Heart right ventricle (tissue), 16 donors: Measurements from ENCODE around the gene SPTBN5. TPM values are rescaled to one million over a fixed set of nuclear protein-coding genes. Genes with fewer than 3 reads are reported as not detected.

ENCODE experiments used
- ATAC-seq, 8 donors: fragments of 200-7000 bp; cut with Tn5 transposase; one replicate each; pipeline ENCODE4 v1.9.1; 2020; ENCODE audit warnings: mild to moderate bottlenecking in 8 of 8, moderate library complexity in 8 of 8, moderate number of reproducible peaks in 1 of 8
- DNase-seq, 2 donors: peaks; one replicate each; pipeline ENCODE4 v3.0.0-alpha.2; 2020
- H3K27ac ChIP-seq, 10 donors: fragments of 200-600 bp; sonication (generic) in 2 of 10; one replicate each; pipeline versions ENCODE4 v1.5.0 to v1.8.0; 2020 to 2022; ENCODE audit warnings: mild to moderate bottlenecking in 3 of 10
- H3K27me3 ChIP-seq, 7 donors: fragments of 200-600 bp; one replicate each; pipeline ENCODE4 v1.8.0; 2021 to 2022; ENCODE audit warnings: mild to moderate bottlenecking in 2 of 7
- H3K36me3 ChIP-seq, 9 donors: fragments of 200-600 bp; sonication (generic) in 1 of 9; one replicate each; pipeline versions ENCODE4 v1.5.0 to v1.8.0; 2020 to 2022; ENCODE audit warnings: mild to moderate bottlenecking in 2 of 9
- H3K4me1 ChIP-seq, 9 donors: fragments of 200-600 bp; sonication (generic) in 1 of 9; one replicate each; pipeline versions ENCODE4 v1.5.0 to v1.8.0; 2020 to 2022; ENCODE audit warnings: mild to moderate bottlenecking in 4 of 9
- H3K4me3 ChIP-seq, 10 donors: fragments of 200-600 bp; sonication (generic) in 2 of 10; one replicate each; pipeline versions ENCODE4 v1.5.0 to v1.8.0; 2020 to 2022; ENCODE audit warnings: mild to moderate bottlenecking in 7 of 10, moderate library complexity in 2 of 10
- H3K9me3 ChIP-seq, 11 donors: fragments of 200-600 bp in 10 of 11; sonication (generic) in 2 of 11; one replicate each; pipeline versions ENCODE4 v1.5.0 to v1.8.0; 2013 to 2022; ENCODE audit warnings: mild to moderate bottlenecking in 2 of 11, control low read depth in 1 of 11, moderate library complexity in 1 of 11
- WGBS, 2 donors: extraction: QIAGEN DNeasy Blood & Tissue Kit; methylation state at CpG; one replicate each; pipeline ENCODE4 v1.1.7; 2013; ENCODE audit warnings: inconsistent platforms in 1 of 2; 5-methylcytosine and 5-hydroxymethylcytosine counted together
- intact Hi-C, 10 donors: fragments of 100-400 bp; cut with DNase I; formaldehyde crosslinking; loops; one replicate each; pipeline versions ENCODE4 v1.11.1 to v1.14.2; 2022
- polyA plus RNA-seq, 2 donors: library from polyadenylated mRNA; stranded (reverse); fragments of 200-250 nt; gene quantifications; one replicate each; pipeline ENCODE4 v1.2.3, GENCODE V29; 2013
- total RNA-seq, 10 donors: library from RNA; stranded (reverse); fragmentation: NEBNext Ultra II Directional in 3 of 10; extraction: Animal tissue kit (Norgen Biotek cat#: 25700) in 3 of 10; gene quantifications; one replicate each; pipeline versions ENCODE4 v1.2.1 to v1.2.4, GENCODE V29; 2021 to 2023
- TF ChIP-seq, protein P1 (sequence below), 9 donors: fragments of 200-600 bp; sonication (generic) in 2 of 9; IDR thresholded peaks; one replicate each; pipeline versions ENCODE4 v1.5.0 to v1.8.0; 2021 to 2022; ENCODE audit warnings: antibody characterized with exemption in 9 of 9, mild to moderate bottlenecking in 5 of 9, moderate library complexity in 1 of 9
- donor health status: Arrhythmogenic right ventricular cardiomyopathy.
- donor health status: ischemic (EF 13 %, LVEDD 7.1; RV severe dilation, severe dysfunction).
- donor health status: healthy with polysubstance abuse.
- donor health status: DM: no; HTN: yes; CAD: no.
- donor health status: DM: no; HTN: no; CAD: no.
- donor health status: ischemic (EF 25% LVEDD 6.9; RV normal size, moderate dysfunction).
- donor health status: ischemic (EF 25% LVEDD 5.7; RV mildly dilated, moderate dysfunction).
- donor health status: healthy.
- donor health status: DM: yes; HTN: yes; CAD: no.
- donor health status: Ischemic cardiomyopathy.
- donor health status: ischemic (EF 35%, LVEDD 5.7; RV mildly dilated, moderate dysfunction).
- donor health status: nonischemic (EF 11% LVEDD 7.7; RV severe dilation, severe dysfunction).
- donor health status: DM: yes; HTN: yes; CAD: no.
- donor health status: PGD.
- donor health status: ischemic (EF 29% LVEDD 5.4; RV normal size, mild dysfunction).
- donor health status: nonischemic (EF 23%, LVEDD 6.1; RV moderate dilation, normal function).

The SPTBN5 gene
- total and polyA plus RNA-seq, 12 donors, result 0.94 to 8.7 (median 2.4) TPM

DNA sequence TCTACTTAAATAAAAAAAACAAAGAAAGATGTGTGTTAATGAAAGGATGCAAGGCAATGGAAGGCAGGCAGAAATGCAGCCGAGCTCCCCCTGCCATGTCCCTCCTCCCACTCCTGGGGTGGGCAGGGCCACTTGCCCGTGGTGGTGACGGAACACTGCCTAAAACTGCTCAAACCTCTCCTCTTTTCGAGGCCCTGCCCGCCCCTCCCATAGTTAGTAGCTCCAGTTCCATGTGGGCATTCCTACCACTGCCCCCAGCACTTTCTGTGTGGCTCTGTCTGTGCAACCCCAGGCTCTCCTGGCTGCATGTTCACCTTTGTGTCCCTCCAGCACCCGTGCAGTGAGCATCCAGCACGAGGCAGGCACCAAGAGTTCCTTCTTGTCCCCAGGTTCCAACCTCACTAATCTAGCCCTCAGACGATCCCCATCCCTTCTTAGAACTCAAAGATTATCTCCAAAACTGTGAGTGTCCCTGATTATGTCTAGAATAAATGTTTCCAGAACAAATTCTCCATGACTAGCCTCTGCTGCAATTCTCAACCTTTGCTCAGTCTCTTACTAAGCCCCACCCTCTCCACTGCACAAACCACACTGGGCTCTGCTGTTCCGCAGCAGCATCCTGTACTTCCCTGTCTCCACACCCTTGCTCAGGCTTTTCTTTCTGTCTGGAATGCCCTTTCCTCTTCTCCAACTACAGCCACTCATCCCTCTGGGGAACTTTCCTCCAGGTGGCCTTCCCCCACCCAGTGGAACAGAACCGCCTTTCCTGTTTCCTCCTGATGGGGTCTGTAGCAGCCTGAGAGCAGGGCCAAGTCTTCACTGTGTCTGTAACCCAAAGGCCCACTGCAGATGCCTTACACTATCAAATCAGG is 32.6 kb upstream of the SPTBN5 start:
- Histone ChIP-seq H3K9me3 (no peaks in the 10 kb centered on the region), H3K36me3 (peaks cover 0 to 34% (median 0%) of the 10 kb centered on the region in 9 donors), H3K27me3 (no peaks in the 10 kb centered on the region), H3K4me3 (no peak overlapping the region), H3K4me1 (peaks cover 28 to 100% (median 96%) of the 10 kb centered on the region in 9 donors), H3K27ac (peak overlapping the region; percentile 21 to 92 (median 72))
- WGBS, 2 donors, result 38 to 51% methylated on average over 10 of the region's 10 CpGs
- intact Hi-C loops, result loop anchor here in 4 of 10 donors (5.0 to 10.0 kb wide), 3 partner anchors 41 to 128 kb away; partner anchors contain the start of gene EHD4 (in 2 of the 4)
- TF ChIP-seq, protein P1, sequence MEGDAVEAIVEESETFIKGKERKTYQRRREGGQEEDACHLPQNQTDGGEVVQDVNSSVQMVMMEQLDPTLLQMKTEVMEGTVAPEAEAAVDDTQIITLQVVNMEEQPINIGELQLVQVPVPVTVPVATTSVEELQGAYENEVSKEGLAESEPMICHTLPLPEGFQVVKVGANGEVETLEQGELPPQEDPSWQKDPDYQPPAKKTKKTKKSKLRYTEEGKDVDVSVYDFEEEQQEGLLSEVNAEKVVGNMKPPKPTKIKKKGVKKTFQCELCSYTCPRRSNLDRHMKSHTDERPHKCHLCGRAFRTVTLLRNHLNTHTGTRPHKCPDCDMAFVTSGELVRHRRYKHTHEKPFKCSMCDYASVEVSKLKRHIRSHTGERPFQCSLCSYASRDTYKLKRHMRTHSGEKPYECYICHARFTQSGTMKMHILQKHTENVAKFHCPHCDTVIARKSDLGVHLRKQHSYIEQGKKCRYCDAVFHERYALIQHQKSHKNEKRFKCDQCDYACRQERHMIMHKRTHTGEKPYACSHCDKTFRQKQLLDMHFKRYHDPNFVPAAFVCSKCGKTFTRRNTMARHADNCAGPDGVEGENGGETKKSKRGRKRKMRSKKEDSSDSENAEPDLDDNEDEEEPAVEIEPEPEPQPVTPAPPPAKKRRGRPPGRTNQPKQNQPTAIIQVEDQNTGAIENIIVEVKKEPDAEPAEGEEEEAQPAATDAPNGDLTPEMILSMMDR (IDR thresholded peaks at IDR 0.05), result no peak
- ATAC-seq (peak in 7 of 8 donors; percentile 23 to 54 (median 46)), DNase-seq (no peak)

- no peaks in the 10 kb centered on the region for H3K9me3 ChIP-seq
- H3K27ac ChIP-seq, result peak overlapping the region in 8 of 10 donors; percentile 57 to 92 (median 74)
- TF ChIP-seq, protein P1 (IDR thresholded peaks at IDR 0.05), result no peak
- 41 to 62% methylated on average over 7 of the region's 7 CpGs for WGBS, 2 donors
- peaks cover 37 to 100% (median 96%) of the 10 kb centered on the region in 9 donors for H3K4me1 ChIP-seq
- ATAC-seq (no peak), DNase-seq (no peak)
- H3K4me3 ChIP-seq, result no peak overlapping the region
- peaks cover 0 to 35% (median 0%) of the 10 kb centered on the region in 9 donors for H3K36me3 ChIP-seq
- intact Hi-C loops, result loop anchor here in 4 of 10 donors (5.0 to 10.0 kb wide), 3 partner anchors 42 to 130 kb away; partner anchors contain the start of gene EHD4 (in 2 of the 4)
- no peaks in the 10 kb centered on the region for H3K27me3 ChIP-seq
Observed at GRCh38 chr15:41925086-41925608, 31.3 kb upstream of the SPTBN5 start.

DNA sequence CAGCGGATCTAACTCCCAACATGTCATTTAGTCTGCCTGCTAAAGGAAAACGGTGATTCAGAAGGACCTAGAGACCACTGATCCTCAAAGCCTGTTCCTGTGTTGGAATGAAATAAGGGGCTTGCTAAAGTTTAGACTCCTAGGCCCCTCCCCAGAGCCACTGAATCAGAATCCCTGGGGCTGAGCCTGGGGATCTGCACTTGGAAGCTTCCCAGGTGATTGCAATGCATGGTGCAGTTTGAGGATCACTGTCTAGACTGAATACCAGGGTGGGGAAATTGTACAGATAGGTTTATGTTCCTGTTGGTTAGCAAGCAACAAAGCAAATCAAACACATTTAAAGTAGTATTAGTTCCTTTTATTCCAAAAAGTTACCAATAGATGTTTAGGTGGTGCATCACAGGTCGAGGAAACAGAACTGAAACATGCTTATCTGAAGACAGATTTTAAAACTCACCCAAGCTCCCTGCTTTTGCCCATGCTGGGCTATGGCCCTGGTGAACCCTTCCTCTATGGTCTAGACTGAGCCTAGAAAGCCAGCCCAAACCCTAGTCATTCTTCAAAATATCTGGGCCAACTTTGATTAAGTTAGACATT is 29.6 kb upstream of the SPTBN5 start:
- TF ChIP-seq, protein P1 (IDR thresholded peaks at IDR 0.05), result no peak

GRCh38 chr15:41922353-41922752 is 28.5 kb upstream of the SPTBN5 start:
- DNase-seq, result no peak
- Histone ChIP-seq H3K36me3 (peaks cover 0 to 58% (median 9%) of the 10 kb centered on the region in 9 donors), H3K4me3 (no peak overlapping the region), H3K27me3 (no peaks in the 10 kb centered on the region), H3K27ac (peak overlapping the region in 8 of 10 donors; percentile 61 to 87 (median 78)), H3K9me3 (no peaks in the 10 kb centered on the region), H3K4me1 (peaks cover 33 to 100% (median 96%) of the 10 kb centered on the region in 9 donors)
- WGBS, 2 donors, result 79 to 82% methylated on average over 9 of the region's 9 CpGs
- intact Hi-C loops, result loop anchor here in 2 of 10 donors (5.0 to 10.0 kb wide), 2 partner anchors 35 to 132 kb away; no protein-coding TSS in a partner anchor
- no peak for ATAC-seq
- TF ChIP-seq, protein P1 (IDR thresholded peaks at IDR 0.05), result no peak

More for the DNA sequence above, 29.6 kb upstream of the SPTBN5 start:
- H3K4me3 ChIP-seq, result no peak overlapping the region
- 94 to 95% methylated on average over 3 of the region's 3 CpGs for WGBS, 2 donors
- no peaks in the 10 kb centered on the region for H3K27me3 ChIP-seq
- DNase-seq (no peak), ATAC-seq (no peak)
- peaks cover 0 to 46% (median 6%) of the 10 kb centered on the region in 9 donors for H3K36me3 ChIP-seq
- intact Hi-C loops, result loop anchor here in 2 of 10 donors (5.0 to 10.0 kb wide), 2 partner anchors 34 to 131 kb away; no protein-coding TSS in a partner anchor
- H3K9me3 ChIP-seq, result no peaks in the 10 kb centered on the region
- H3K27ac ChIP-seq, result peak overlapping the region in 7 of 10 donors; percentile 13 to 85 (median 40)
- peaks cover 27 to 100% (median 96%) of the 10 kb centered on the region in 9 donors for H3K4me1 ChIP-seq
